ENCODE data around the gene TRIM15. TPM values are rescaled to one million over a fixed set of nuclear protein-coding genes. Genes with fewer than 3 reads are reported as not detected.
A peak's percentile ranks its signal among the peaks of the same experiment; 100 is the strongest.
"Not testable (repeated sequence)": the region's sequence is repeated elsewhere in the genome, so short reads cannot be mapped to it uniquely, and the experiment has no call there.

TRIM15 gene
- total RNA-seq = not detected
- long read RNA-seq = 0 reads

DNA sequence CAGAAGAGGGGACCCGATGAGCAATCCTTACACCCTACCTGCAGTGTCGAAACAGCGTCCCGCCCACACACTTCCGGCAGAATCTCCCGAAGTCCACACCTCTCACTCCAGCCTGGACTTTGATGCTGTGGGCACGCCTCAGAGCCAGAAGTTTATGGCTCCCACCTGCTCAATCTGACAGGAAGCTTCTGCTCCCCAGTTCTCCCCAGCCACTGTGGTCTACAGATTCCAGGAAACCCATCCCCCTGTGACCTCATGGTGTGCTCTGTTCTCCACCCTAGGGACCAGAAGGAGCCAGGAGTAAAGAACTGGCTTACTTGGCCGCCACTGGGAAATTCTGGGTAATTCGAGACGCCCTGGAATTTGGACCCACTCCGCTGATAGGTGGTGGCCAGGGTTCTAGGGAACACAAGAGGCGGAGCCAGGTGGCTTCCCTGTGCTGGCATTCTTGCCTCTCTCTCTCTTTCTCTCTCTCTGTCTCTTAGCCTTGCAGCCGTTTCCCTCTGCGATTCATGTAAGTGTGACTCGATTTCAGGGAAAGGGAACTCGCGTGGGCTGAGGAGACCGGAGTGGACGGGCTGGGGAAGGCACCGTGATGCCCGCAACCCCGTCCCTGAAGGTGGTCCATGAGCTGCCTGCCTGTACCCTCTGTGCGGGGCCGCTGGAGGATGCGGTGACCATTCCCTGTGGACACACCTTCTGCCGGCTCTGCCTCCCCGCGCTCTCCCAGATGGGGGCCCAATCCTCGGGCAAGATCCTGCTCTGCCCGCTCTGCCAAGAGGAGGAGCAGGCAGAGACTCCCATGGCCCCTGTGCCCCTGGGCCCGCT, at the start of gene TRIM15:
Gene TRIM15, plus strand, starts transcription at position 457 of the 828 bp plus-strand sequence. Its CDS starts 139 bp downstream, at position 596.
- DNase-seq = no peak
- no peak for ATAC-seq
- intact Hi-C loops (cut with micrococcal nuclease) = no loop called here

DNA sequence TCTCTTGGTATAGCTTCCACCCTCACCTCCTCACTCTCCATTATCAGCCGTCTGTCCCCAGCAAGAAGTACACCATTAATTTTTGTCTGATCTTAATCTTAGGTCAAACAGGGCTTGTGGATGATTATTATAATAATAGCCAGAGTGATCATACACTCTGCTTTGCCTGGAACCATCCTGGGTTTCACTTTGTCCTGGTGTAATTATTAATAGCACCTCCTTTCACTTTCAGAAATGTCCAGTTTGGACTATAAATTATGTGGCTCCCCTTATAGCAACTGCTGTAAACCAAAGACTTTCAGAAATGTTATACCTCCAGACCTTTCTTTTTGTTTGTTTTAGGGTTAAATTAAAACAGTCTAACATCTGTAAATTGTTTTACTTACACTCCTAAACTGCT, 49.5 kb upstream of the TRIM15 start:
- ATAC-seq (no peak), DNase-seq (no peak)
- intact Hi-C loops (cut with micrococcal nuclease) = no loop called here

DNA sequence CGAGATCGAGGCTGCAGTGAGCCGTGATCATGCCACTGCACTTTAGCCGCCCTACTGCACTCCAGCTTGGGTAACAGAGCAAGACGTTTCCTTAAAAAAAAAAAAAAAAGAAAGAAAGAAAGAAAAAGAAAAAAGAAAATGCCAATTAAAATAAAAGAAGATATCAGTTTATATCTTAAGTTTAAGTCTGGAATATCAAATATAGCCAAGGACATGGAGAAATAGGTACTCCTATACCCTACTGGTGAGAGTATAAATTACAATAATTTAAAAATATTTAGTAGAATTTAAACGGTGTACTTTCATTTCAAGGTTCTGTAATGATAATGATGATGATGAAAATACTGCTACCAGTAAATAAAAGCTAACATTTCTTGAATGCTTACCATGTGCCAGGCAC, 46.6 kb upstream of the TRIM15 start:
- intact Hi-C loops (cut with micrococcal nuclease) = no loop called here
- no peak for DNase-seq
- ATAC-seq = no peak

DNA sequence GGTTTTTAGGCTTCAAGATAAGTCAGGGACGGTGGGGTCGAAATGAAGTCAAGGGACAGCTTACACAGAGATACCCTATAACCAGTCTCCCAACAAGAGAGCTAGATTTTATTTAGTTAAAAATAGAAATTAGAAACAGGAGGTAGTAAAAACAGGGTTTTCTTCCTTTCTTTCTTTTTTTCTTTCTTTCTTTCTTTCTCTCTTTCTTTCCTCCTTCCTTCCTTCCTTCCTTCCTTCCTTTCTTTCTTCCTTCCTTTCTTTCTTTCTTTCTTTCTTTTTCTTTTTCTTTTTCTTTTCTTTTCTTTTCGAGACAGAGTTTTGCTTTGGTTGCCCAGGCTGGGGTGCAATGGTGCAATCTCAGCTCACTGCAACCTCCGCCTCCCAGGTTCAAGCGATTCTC, 44.7 kb upstream of the TRIM15 start:
- DNase-seq; ATAC-seq; intact Hi-C loops (cut with micrococcal nuclease): not testable (repeated sequence)

DNA sequence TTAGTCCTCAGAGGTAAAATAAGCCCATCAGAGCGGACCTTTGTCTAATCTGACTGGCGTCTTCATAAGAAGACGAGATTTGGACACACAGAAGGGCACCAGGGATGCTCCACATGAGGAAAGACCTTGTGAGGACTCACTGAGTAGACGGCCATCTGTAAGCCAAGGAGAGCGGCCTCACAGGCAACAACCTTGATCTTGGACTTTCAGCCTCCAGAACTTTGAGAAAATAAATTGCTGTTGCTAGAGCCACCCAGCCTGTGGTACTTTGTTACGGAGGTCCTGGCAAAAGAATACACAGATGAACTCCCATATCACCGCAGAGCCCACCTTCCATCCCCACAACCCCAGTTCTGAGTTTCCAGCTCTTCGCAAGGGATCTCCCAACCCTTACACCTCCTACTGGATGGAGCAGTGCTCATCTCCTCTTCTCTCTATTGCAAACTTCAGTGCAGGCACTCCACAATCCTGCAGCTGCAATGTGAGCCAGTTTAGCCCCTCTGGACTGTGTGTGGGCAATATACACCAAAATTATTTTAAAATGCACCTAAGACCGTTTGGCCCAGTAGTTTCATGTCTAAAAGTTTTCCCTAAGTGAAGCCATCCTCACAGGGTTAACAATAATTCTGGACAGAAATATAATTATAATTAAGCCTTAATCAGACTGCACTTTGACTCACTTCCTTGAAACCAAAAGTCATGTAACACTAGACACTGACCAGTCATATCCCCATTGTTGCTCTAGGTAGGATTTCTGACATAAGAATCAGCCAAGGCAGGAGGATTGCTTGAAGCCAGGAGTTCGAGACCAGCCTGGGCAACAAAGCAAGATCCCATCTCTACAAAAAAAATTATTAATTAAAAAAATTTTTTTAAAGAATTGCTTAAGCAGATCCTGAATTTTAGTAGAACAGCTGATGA, 41.6 kb upstream of the TRIM15 start:
- intact Hi-C loops (cut with micrococcal nuclease) = no loop called here
- ATAC-seq (no peak), DNase-seq (no peak)

DNA sequence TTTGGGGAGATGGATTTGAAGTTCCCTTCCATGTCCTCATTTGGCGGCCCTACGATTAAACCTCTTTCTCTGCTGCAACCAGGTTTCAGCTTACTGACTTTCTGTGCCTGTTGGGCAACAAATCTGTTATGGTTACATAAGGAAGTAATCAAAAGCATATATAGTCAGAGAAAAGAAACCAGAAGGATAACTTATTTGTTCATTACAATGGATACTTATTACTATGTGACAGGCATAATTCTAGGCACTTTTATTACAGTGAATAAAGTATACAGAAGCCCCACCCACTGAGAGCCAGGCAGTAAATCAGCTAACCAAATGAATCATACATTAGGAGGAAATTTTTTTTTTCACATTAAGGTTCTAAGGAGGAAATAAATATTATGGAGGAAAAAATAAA, 40.8 kb upstream of the TRIM15 start:
- intact Hi-C loops (cut with micrococcal nuclease) = no loop called here
- no peak for ATAC-seq
- DNase-seq = no peak

DNA sequence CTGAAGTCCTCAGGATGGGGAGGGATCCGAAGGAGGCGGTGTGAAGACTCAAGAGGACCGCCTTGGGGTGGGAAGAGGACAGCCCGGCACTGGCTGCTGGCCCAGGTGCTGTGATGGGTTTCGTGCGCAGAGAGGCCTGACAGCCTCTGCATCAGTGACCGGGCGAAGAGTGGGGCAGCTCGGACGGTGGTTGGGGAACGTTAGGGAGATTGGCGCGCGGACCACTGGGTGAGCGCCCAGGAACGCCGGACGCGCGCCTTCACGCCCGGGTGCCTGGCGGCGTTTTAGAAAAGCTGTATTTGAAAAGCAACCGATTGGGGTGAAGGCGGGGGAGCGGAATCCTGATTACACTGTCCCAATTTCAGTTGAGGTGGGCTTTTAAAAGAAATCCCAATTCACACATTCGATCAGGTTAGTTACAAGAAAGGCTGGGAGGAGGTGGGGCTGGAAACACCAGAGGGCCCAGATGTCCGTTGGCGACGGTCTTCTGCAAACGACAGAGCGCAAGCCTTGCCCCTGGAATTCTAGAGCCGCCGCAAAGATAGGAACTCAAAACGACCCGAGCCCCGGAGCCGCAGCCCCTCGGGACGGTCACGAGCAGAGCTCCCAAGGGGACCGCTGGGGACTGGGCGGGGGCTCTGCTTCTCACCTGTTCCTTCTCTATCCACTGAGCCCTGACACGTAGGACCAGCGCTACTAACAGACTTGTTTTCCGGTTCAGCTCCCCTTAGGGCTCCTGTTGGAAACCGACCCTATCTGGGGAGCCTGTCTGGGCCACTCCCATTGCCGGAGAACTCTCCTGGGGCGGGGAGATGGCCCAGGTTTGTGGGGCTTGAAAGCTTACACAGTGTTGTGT, 35.9 kb upstream of the TRIM15 start:
- intact Hi-C loops (cut with micrococcal nuclease) = no loop called here
- ATAC-seq (peak; percentile 29), DNase-seq (no peak)

DNA sequence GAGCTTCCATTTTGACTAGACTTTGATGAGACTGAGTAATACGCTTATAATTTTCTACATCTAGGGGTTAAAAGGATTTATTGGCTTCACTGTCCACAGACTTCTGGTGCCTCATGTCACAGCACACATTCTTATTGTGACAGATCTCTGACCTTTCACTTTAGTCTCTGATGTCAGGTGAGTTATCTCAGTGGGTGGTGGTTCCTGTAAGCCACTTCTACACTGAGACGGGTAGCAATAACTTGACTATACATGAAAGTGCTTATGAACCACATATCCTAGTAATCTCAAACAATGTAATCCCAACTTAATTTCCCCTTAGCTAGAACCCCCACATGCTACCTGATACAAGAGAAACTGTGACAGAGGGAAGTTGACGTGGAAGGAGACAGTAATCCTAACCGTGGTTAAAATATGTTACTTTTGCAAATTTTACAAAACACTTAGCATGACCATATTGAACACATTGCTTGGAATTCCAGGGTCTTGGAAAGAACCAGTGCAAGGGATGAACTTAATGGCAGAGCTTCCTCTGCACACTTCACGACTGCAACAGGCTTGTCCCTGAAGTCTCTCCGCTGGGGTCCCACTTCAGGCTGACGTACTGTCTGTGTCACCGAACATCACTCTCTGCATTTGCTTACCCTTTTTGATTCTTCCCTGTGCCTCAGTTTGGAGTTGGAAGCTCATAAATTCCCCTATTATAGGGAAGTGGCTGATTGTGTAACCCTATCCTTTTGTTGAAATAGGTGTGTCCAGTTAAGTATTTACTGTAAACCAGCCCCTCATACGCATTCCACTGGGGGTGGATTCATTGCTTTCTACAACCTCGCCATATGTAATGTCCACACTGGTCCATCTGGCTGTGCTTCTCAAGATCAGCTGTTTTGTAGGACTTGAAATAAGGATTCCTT, 33.8 kb upstream of the TRIM15 start:
- intact Hi-C loops (cut with micrococcal nuclease) = no loop called here
- ATAC-seq = no peak
- DNase-seq = no peak

DNA sequence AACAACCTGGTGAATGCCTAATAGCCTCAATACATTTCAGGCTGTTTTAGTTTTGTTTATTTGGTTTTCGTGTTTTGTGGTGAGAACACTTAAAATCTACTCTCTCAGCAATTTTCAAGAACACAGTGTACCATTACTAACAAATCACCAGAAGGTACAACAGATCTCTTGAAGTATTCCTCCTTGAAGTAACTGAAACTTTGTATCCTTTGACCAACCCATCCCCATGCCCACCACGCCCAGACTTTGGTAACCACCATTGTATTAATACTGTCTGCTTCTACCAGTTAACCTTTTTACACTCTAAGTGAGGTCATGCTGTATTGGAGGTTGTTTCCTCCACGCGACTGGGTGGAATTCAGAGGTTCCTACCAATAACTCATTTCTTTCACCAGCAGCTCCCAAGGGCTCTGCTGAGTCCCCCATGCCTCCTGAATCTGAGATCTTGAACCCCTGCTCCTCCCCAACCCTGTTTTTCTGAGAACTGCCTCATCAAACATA, 33.1 kb upstream of the TRIM15 start:
- ATAC-seq (no peak), DNase-seq (no peak)
- intact Hi-C loops (cut with micrococcal nuclease) = no loop called here

DNA sequence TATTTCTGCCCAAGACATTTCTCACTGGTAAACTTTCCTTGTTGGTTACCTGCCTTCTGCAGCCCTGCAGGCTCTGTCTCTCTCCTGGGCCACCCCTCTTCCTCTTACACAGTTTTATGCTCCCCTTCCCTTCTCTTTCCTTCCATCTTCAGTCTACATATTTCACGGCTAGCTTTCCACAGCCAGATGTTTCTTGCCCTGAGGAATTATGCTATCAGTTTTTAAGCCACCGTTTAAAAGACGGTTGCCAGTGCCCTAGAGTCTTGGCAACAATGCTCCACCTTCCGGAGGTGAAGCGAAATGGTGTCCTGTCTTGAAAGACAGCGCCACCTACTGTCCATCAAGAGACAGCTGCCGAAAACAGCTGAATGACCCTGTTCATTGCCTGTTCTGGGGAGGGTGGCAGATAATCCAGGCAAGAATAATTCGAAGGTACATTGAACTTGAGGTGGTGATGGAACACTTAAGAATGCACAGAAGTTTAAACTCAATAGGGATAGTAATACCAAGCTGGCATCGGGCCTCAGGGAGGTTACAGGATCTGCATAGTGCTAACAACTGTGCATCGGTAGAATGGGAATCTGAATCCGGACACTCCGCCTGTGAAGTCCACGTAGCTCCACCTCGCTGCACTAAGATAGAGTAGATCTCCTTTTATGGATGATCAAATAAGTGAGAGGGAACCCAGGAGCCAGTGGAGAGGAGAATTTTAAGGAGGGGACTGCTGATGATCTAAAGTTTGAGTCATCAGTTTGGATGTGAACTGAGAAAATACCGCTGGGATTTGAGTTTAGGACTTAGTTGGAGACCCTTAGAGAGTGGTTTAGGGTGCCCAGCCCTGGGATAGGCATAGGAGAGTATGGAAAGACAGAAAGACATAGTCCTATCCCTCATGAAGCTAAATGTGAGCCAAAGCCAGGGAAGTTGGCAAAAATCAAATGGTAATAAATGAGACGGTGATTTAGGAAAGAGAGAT, 32.2 kb upstream of the TRIM15 start:
- ATAC-seq (peak; percentile 88), DNase-seq (no peak)
- intact Hi-C loops (cut with micrococcal nuclease) = no loop called here

DNA sequence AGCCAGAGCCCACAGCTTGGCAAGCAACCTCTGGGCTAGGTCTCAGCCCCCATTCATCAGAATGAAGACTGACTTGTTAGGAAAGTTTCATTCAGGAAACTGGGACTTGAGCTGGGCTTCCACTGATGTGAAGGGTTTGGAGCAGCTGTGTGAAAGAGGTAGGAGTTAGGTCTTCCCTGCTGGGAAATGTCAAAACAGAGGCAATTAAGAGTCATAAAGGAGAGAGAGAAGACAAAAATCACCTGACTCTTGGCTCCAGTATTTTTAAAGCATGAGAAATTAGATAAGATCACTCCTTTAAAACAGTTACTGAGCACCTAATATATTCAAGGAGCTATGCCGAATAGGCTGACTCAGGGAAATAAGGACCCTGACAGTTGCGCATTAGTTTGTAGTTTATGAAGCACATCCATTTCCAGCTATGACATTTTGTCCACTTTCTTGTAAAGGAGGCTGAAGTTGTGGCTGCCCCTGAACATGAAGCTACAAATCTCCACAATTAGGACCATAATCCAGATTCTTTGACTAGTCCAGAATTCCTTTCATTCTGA, 31.3 kb upstream of the TRIM15 start:
- DNase-seq = no peak

DNA sequence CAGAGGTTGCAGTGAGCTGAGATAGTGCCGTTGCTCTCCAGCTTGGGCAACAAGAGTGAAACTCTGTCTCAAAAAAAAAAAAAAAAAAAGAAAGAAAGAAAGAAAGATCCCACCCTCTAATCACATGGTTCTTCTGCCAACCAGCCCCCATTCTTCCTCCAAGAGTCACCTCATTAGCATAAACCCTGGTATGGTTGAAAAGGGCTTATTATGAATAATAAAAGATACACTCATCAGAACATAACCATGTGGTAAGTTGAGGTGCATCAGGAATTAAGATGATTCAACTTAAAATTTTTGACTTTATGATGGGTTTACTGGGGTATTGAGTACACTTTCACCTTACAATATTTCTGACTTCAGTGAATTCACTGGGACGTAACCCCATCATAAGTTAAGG, 28.2 kb upstream of the TRIM15 start:
- intact Hi-C loops (cut with micrococcal nuclease) = no loop called here
- DNase-seq (no peak), ATAC-seq (no peak)

More for the DNA sequence above, 31.3 kb upstream of the TRIM15 start:
- no peak for ATAC-seq
- intact Hi-C loops (cut with micrococcal nuclease) = no loop called here

DNA sequence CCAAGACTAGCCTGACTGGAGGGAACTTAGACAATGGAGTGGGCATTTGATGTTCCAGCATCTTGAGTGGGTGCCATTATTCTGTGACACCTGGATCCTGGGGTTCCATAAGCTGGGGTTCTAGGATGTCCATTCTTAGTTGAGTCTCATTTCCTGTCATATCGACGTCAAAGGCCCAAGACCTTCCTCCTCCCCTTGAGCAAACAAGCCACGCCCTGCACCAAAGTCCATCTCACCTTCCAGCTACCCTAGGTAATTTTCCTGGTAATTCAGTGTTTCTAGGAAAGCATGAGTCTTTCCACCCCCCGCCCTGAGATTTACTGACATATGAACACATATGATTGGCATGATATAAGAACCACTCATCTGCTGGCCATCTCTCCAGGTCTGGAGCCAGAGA, 27.6 kb upstream of the TRIM15 start, which contains the start of gene TRIM40:
Gene TRIM40, plus strand, starts transcription at position 384 of the 400 bp plus-strand sequence. CDS start 897 bp downstream, outside the sequence.
- no peak for ATAC-seq
- intact Hi-C loops (cut with micrococcal nuclease) = no loop called here
- DNase-seq = no peak

DNA sequence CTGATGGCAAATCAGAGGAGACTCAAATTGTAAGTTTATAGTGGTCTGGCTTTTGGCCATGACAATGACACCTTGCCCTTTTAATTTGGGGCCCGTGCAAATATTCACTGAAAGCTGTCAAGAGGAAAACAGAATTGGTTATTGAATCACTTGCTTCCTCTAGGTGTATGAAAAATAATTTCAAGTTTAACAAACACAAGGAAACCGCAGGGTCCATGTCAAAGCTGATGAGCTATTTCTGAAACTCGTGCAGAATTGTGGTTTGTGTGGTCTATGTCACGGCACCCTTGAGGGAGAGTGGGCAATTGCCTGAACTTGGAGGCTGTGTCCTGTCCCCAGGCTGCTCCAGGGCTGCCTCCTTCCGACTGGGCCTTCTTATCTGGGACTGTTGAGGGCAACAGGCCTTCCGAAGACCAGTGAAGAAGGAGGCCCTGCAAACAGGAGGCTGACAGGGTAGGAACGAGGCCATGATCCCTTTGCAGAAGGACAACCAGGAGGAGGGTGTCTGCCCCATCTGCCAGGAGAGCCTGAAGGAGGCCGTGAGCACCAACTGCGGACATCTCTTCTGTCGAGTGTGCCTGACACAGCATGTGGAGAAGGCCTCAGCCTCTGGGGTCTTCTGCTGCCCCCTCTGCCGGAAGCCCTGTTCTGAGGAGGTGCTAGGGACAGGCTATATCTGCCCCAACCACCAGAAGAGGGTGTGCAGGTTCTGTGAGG, 26.6 kb upstream of the TRIM15 start:
- ATAC-seq = no peak
- intact Hi-C loops (cut with micrococcal nuclease) = no loop called here

DNA sequence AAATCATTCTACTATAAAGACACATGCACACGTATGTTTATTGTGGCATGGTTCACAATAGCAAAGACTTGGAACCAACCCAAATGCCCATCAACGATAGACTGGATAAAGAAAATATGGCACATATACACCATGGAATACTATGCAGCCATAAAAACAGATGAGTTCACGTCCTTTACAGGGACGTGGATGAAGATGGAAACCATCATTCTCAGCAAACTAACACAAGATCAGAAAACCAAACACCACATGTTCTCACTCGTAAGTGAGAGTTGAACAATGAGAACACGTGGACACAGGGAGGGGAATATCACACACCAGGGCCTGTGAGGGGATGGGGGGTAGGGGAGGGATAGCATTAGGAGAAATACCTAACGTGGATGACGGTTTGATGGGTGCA, 23.1 kb upstream of the TRIM15 start:
- ATAC-seq; intact Hi-C loops (cut with micrococcal nuclease); DNase-seq: not testable (repeated sequence)

More for the DNA sequence above, 26.6 kb upstream of the TRIM15 start:
- no peak for DNase-seq

DNA sequence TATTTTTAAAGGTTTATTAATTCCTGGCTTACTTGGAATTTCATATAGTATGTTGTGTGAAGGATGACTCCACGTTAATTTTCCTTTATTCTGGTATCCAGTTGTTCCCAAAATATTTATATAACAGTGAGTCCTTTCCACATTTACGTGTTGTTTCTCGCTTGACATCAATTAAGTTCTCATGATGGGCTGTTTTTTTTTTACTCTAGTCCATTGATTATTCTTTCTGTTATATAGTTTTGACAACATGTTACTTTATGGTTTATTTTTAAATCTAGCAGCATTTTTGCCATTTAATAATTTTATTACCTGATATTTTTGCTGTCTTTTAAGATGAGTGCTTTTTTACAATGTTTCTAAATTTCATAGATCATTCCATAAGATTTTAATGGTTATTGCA, 20.7 kb upstream of the TRIM15 start:
- DNase-seq = no peak
- ATAC-seq = no peak
- intact Hi-C loops (cut with micrococcal nuclease) = no loop called here

Data from left ventricle myocardium superior (tissue), 1 donor.